Activated CD4-positive, alpha-beta T cell treated with anti-CD3 and anti-CD28 coated beads for 1 hour (primary cell): ENCODE results near the gene HSPA14.
"Not testable (repeated sequence)": the region's sequence is repeated elsewhere in the genome, so short reads cannot be mapped to it uniquely, and the experiment has no call there.

ENCODE experiments used
- DNase-seq: peaks from one replicate; pipeline ENCODE4 v3.0.0-alpha.2; 2020

HSPA14 gene

DNA sequence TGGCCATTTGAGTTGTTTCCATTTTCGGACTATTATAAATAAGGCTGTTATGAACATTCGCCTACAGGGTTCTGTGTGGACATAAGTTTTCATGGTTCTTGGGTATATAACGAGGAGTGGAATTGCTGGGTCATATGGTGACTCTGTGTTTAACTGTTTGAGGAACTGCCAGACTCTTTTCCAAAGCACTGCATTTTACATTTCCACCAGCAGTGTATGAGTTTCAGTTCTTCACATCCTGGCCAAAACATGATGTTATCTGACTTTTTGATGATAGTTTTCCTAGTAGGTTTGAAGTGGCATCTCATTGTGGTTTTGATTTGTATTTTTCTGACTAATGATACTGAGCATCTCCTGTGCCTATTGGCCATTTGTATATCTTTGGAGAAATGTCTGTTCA, 46.0 kb downstream of the HSPA14 start:
- no peak for DNase-seq

DNA sequence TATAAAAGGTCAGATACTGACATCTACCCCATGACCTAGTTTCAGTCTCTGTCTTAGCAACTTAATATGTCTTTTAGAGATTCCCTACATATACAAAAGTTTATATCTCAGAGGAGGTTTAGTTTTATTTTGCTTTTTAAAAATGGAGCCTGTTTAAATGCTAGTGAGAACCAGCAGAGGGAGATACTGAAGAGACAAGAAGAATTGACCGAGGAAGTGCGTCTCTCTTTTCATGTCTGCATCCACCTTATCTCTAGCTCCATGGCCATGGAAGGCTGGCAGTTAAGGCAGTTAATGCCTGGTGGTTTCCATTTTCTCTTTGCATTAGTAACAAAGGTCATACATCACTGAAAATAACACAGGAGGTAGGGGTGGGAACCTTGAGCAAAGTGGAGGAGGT, 51.2 kb downstream of the HSPA14 start:
- no peak for DNase-seq

DNA sequence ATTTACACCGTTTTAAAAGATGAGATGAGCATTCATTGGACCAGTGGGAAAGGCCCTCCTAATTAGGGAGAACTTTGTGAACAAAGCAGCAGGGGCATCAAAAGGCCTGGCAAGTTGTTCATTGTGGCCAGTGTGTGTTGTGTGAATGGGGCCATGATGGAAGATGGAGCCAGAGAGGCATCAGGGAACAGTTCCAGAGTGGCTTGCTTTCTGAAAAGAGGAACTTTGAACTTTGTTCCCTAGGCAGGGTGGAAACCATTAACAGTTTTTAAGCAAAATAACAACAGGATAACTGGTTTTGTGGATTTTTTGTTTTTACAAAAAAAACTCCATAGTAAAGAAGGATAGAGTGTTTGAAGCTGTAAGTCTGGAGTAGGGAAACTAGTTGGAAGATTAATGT, 53.0 kb downstream of the HSPA14 start:
- no peak for DNase-seq

DNA sequence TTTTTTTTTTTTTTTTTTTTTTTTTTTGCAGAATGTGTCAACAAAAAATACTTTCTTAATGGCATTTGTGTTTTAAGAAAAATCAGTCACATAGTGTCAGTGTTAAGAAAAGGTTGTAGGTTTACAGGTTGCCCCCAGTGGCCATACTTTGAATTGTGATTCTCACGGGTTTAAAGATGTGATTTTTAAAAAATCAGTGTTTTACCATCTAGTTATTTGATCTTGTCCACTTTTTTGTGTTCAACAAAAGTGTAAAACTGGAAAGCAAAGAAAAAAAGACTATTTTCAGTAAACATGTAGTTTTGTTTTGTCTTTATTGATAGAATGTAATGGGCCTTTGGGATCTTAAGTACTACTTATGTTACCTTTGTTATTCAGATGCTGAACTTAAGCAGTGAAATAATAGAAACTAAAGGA, 66.2 kb downstream of the HSPA14 start:
- no peak for DNase-seq

DNA sequence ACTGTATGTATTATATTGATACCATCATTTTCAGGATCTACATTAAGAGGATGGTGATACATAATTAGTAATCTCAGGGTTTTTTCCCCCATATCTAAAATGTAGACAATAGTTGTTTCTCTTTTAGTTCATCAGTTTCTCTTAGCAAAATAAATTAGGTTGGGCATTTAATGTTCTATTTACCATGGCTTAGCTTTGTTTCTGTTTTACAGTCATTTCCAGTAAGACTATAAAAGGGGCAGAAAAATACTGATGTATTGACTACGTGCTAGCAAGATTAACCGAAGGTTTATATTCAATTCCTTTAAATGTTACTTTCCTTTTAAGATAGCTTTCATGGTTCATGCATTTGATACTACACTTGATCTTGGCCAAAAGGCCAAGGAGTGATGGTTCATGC, 66.8 kb downstream of the HSPA14 start:
- DNase-seq, result no peak

DNA sequence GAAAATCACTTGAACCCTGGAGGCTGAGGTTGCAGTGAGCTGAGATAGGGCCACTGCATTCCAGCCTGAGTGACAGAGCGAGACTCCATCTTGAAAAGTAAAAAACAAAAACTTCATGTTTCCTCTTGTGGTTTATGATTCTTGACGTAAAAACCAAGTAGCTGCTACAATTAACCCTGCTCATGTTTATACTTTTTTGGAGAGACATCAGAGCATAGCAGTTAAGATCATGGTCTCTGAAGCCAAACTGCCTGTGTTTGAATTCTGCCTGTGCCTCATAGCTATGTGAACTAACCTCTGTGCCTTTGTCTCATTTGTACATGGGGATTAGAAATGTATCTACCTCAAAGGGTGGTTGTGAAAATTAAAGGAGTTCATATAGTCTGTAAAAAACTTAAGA, 67.8 kb downstream of the HSPA14 start:
- no peak for DNase-seq

DNA sequence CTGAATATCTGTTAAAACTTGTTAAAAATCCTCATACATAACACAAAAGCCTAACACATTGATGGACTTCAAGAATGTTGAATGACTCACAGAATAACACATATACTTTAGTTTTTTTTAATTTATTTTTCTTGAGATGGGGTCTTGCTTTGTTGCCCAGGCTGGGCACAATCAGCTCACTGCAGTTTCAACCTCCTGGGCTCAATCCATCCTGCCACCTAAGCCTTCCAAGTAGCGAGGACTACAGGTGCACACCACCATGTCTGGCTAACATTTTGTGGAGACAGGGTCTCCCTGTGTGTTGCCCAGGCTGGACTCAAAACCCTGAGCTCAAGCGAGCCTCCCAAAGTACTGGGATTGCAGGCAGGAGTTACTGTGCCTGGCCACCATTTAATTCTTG, 68.7 kb downstream of the HSPA14 start:
- DNase-seq, result no peak

DNA sequence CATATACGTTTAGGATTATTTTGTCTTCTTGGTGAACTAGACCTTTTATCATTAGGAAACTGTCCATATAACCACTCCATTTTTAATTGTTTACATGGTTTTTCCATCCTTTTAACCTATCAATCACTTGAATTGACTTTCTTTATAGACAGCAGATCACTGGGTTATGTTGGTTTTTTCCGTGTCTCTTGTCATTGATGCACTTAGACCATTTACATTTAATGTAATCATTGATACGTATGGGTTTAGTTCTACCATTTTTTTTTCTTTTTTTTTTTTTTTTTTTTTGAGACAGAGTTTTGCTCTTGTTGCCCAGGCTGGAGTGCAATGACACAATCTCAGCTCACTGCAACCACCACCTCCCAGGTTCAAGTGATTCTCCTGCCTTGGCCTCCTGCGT, 69.5 kb downstream of the HSPA14 start:
- not testable (repeated sequence) for DNase-seq

DNA sequence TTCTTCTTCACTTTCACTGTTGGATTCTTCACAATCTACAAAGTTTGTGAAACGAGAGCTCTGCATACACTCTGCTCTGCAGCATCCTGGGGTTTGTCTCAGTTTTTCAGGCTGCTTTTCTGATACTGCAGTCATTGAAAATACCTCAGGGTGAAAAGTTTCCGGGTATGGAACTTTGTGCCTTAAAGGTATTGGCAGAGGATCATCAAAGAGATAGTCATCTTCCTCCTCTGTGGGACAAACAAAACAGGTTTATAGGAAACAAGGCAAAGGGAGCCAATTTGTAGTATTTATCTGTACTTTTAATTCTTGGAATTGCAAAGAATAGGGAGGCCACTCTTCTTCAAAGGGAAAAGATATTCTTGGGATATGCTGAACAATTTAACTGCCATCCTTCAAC, 71.0 kb downstream of the HSPA14 start:
- DNase-seq, result no peak

DNA sequence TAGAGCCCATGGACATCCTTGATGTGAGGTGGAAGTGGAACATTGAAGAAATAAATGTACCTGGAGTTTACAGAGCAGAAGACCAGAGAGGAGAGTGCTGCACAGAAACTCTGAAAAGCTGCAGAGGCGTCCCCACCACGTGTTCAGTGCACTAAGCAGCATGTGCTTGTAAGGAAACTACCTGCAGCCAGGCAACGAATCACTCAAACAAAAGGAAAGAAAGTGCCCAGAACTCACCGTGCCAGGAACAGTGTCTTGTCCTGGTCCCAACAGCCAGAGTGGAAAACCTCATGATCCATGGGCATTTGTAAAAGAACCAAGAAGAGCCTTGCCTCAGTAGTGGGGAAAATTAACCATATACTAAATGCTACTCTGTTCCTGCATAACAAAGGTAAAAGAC, 72.8 kb downstream of the HSPA14 start:
- no peak for DNase-seq

DNA sequence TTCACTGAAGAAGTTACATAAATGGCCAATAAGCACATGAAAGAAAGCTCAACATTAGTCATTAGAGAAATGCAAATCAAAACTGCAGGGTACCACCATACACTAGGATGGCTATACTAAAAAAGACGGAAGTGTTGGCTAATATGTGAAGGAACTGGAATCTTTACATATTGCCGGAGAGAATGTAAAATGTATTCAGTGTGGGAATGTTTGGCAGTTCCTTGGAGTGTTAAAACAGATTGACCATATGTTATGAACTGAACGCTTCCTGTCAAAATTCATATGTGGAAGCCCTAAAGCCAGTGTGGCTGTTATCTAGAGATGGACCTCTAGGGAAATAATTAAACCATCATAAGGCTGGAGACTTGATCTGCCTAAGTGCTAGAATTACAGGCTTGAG, 73.7 kb downstream of the HSPA14 start:
- DNase-seq, result no peak

DNA sequence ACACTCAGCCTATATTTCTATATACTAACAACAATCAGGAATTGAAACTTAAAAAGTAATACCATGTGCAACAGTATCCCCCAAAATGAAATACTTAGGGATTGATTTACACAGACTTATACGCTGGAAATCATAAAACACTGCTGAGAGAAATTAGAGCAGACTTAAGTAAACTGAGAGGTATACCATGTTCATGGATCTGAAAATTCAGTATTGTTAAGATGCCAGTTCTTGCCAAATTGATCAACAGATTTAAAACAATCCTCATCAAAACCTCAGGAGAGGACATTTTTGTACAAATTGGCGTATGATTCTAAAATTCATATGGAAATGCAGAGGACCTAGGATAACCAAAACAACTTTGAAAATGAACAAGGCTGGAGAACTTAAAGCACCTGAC, 78.5 kb downstream of the HSPA14 start:
- DNase-seq, result no peak

DNA sequence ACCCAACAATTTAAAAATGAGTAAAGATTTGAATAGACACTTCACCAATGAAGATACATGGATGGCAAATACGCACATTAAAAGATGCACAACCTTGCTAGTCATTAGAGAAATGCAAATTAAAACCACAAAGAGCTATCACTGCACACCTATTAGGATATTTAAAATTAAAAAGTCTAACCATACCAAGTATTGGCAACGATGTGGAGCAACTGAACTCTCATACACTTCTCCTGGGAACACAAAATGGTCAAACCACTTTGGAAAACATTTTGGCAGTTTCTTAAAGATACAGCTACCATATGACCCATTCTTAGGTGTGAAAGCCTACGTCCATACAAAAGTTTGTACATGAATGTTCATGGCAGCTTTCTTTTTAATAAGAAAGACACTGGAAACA, 79.7 kb downstream of the HSPA14 start:
- DNase-seq, result no peak

DNA sequence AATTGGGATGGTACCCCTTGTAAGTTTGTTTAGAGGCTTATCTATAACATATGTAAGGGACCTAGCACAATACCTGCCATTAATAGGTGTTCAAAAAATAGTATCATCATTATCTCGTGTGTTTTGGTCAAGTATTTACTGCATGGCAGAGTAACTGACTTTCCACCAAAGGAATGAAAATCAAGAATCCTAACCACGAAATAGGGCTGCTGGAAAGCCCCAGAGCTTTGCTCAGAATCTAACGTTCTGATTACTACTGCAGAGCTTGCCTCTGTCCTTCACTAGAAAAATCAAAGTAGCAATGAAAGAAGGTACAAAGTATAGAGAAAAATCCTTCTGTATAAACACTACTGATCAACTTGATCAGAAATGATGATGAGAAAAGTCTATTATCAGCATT, 80.9 kb downstream of the HSPA14 start:
- DNase-seq, result no peak
